ENCODE results near the gene RABL6.

- TF ChIP-seq POLR2A (IDR thresholded peaks at IDR 0.05; ENCODE audit: low read length): peak; percentile 52
- no peak for TF ChIP-seq GATA1 (IDR thresholded peaks at IDR 0.05; ENCODE audit: low read depth, low read length)
These were observed 492 bp downstream of the RABL6 start for GRCh38 chr9:136808075-136808805.

Measured in erythroblast (primary cell).